ENCODE results near the gene ERCC8. TPM values are rescaled to one million over a fixed set of nuclear protein-coding genes. Genes with fewer than 3 reads are reported as not detected.

The ERCC8 gene
- total and polyA plus RNA-seq, 2 of the 8 experiments (the other 6 are each of a cell fraction or from before 2014, with no cell fraction given): 17.3 TPM

DNA sequence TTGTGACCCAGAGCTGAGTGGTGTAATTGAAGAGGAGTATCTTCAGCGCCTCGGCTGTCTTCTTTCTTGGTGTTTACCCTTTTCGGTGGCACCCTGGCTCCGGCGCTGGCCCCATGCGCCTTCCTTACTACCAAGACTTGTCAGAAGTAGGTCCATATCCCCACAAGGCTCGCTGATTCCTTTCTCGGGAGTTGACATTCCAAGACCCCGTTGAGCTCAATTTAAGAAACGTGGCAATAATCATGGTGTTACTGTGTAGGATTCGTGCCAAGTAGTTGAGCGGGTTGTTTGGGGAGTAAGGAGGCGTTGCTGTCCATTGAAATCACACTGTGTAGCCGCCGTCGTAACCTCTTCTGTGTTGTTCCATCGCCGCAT lies 930 bp upstream of the ERCC8 start:
- Histone ChIP-seq H3K27ac (ENCODE audit: low read depth, low read length) (no peak overlapping the region), H3K79me2 (ENCODE audit: control insufficient read depth in 1 of 2, insufficient read depth in 2 of 2, low read length in 2 of 2) (peaks cover 0 to 75% of the 10 kb centered on the region in 2 experiments; a peak in 3 of 4 replicates), H3K23me2 (ENCODE audit: low read depth, low read length) (peaks cover 7% of the 10 kb centered on the region; the same call in 1 of the 2 replicates), H3K18ac (ENCODE audit: extremely low read depth, low read length) (no peak overlapping the region), H3K4me3 (ENCODE audit: extremely low read depth in 1 of 4, insufficient read depth in 2 of 4, low read depth in 3 of 4, low read length in 4 of 4) (peak overlapping the region; percentile 78 to 95 (median 87)), H2BK12ac (ENCODE audit: low read depth, low read length) (no peak overlapping the region), H2BK15ac (ENCODE audit: low read length) (no peak overlapping the region; the same call in 1 of the 2 replicates), H3K9ac (replicated peaks in 1 of 4; ENCODE audit: extremely low read depth in 1 of 4, low read depth in 3 of 4, low read length in 3 of 4) (peak overlapping the region; percentile 46 to 79 (median 60)), H2AFZ (ENCODE audit: low read length) (peak overlapping the region; percentile 70; the same call in 1 of the 2 replicates), H4K5ac (ENCODE audit: insufficient read length, low read depth, low read length) (no peak overlapping the region), H3K9me3 (ENCODE audit: insufficient read depth in 2 of 2, low read depth in 1 of 2, low read length in 1 of 2) (no peaks in the 10 kb centered on the region), H2BK120ac (replicated peaks; ENCODE audit: low read depth, low read length) (no peak overlapping the region), H3K4me2 (ENCODE audit: insufficient read depth in 1 of 2, low read depth in 2 of 2, low read length in 2 of 2) (peak overlapping the region; percentile 92 to 94), H3K4me1 (replicated peaks in 1 of 4; ENCODE audit: control insufficient read depth in 3 of 4, insufficient read depth in 4 of 4, low read length in 3 of 4) (peaks cover 0 to 5% (median under 1%) of the 10 kb centered on the region in 4 experiments; a peak in 2 of 7 replicates), H4K8ac (ENCODE audit: extremely low read depth, insufficient read depth, low read length) (peak overlapping the region; percentile 62; the same call in 1 of the 2 replicates), H2BK5ac (ENCODE audit: low read depth, low read length) (no peak overlapping the region), H3K27me3 (replicated peaks in 1 of 4; ENCODE audit: control insufficient read depth in 3 of 4, extremely low read depth in 1 of 4, insufficient read depth in 3 of 4, low read length in 3 of 4) (no peaks in the 10 kb centered on the region; a peak in 1 of 7 replicates), H3K14ac (ENCODE audit: insufficient read length) (no peak overlapping the region), H4K20me1 (replicated peaks in 1 of 2; ENCODE audit: control insufficient read depth in 1 of 2, insufficient read depth in 2 of 2, low read length in 2 of 2) (no peaks in the 10 kb centered on the region), H3K79me1 (ENCODE audit: low read depth, low read length) (peaks cover 1% of the 10 kb centered on the region), H3K23ac (ENCODE audit: insufficient read length) (no peak overlapping the region), H2BK20ac (ENCODE audit: low read length) (no peak overlapping the region), H3K36me3 (ENCODE audit: control insufficient read depth in 2 of 4, insufficient read depth in 4 of 4, low read length in 3 of 4) (no peaks in the 10 kb centered on the region), H4K91ac (replicated peaks; ENCODE audit: insufficient read length, low read length) (no peak overlapping the region), H2AK5ac (ENCODE audit: low read depth, low read length) (no peak overlapping the region), H3K56ac (replicated peaks; ENCODE audit: insufficient read length, low read depth, low read length) (no peak overlapping the region), H3K4ac (replicated peaks; ENCODE audit: insufficient read length, low read depth, low read length) (no peak overlapping the region)
- FAIRE-seq: no peak
- TF ChIP-seq PHF8 (conservative IDR thresholded peaks at IDR 0.05; ENCODE audit: low read depth, low read length): no peak
- TF ChIP-seq KDM4A (IDR thresholded peaks at IDR 0.05; ENCODE audit: low read depth, low read length, severe bottlenecking): no peak
- TF ChIP-seq SIN3A (conservative IDR thresholded peaks at IDR 0.05 in 1 of 2, IDR thresholded peaks at IDR 0.05 in 1 of 2; ENCODE audit: low read depth in 1 of 2, low read length in 2 of 2): peak in 1 of 2 experiments; percentile 38; a peak in 1 of 4 replicates
- TF ChIP-seq EGR1 (IDR thresholded peaks at IDR 0.05; ENCODE audit: borderline replicate concordance, low read depth, low read length): no peak
- peak; percentile 17; the same call in 1 of the 2 replicates for TF ChIP-seq TBP (IDR thresholded peaks at IDR 0.05; ENCODE audit: low read depth, low read length)
- TF ChIP-seq TAF1 (IDR thresholded peaks at IDR 0.05; ENCODE audit: low read depth, low read length): peak; percentile 49; the same call in 1 of the 2 replicates
- no peak for TF ChIP-seq JUN (IDR thresholded peaks at IDR 0.05; ENCODE audit: low read depth, low read length)
- no peak for TF ChIP-seq HDAC2 (IDR thresholded peaks at IDR 0.05; ENCODE audit: borderline replicate concordance in 1 of 2, low read depth in 2 of 2, low read length in 2 of 2)
- TF ChIP-seq ZNF274 (IDR thresholded peaks at IDR 0.05; ENCODE audit: borderline replicate concordance, extremely low read depth, low read length): no peak
- ChIA-PET CTCF (ENCODE audit: partially characterized antibody) (interaction anchor here (0.7 to 1.4 kb wide), 3 partner anchors 12 to 270 kb away, joined by 3 read pairs; no protein-coding TSS in a partner anchor), POLR2A (ENCODE audit: partially characterized antibody) (interaction anchor here (1.4 to 1.5 kb wide), 3 partner anchors 246 to 386 kb away, joined by 3 to 8 read pairs (median 4); partner anchors contain the start of gene DEPDC1B)
- no peak for DNase-seq (ENCODE audit: low read depth in 1 of 2, low spot score in 2 of 2)
- WGBS, 2 experiments (ENCODE audit: extremely low coverage in 1 of 2, insufficient coverage in 1 of 2, insufficient read length in 1 of 2, insufficient replicate concordance in 2 of 2, low coverage in 1 of 2, low lambda C conversion rate in 2 of 2, missing lambda C conversion rate in 1 of 2): 14% methylated on average over 18 of the region's 18 CpGs; no CpG with 5 or more reads in 1 of the 2 experiments
